Parathyroid adenoma (tissue), 2 donors: ENCODE results near the gene MATCAP1.

Experiments
- H2AFZ ChIP-seq: fragments of 300-600 bp; sonication (generic); one replicate; pipeline ENCODE4 v1.7.0; 2017; ENCODE audit warnings: antibody characterized with exemption, mild to moderate bottlenecking
- H3K27ac ChIP-seq: fragments of 300-600 bp; sonication (generic); one replicate; pipeline ENCODE4 v1.7.0; 2017
- H3K27me3 ChIP-seq: fragments of 300-600 bp; sonication (generic); one replicate; pipeline ENCODE4 v1.7.0; 2017; ENCODE audit warnings: low read length; ENCODE audit not compliant: control insufficient read depth, insufficient read depth
- H3K36me3 ChIP-seq: fragments of 300-600 bp; sonication (generic); one replicate; pipeline ENCODE4 v1.7.0; 2017; ENCODE audit warnings: low read length; ENCODE audit not compliant: control insufficient read depth, insufficient read depth
- H3K4me1 ChIP-seq: fragments of 300-600 bp; sonication (generic); one replicate; pipeline ENCODE4 v1.7.0; 2017; ENCODE audit warnings: control low read depth
- H3K4me2 ChIP-seq: fragments of 300-600 bp; sonication (generic); one replicate; pipeline ENCODE4 v1.7.0; 2017; ENCODE audit warnings: low read length
- H3K4me3 ChIP-seq: fragments of 300-600 bp; sonication (generic); one replicate; pipeline ENCODE4 v1.7.0; 2017; ENCODE audit warnings: low read depth, low read length
- H3K79me2 ChIP-seq: fragments of 300-600 bp; sonication (generic); one replicate; pipeline ENCODE4 v1.7.0; 2017; ENCODE audit warnings: control low read depth
- H3K9ac ChIP-seq: fragments of 300-600 bp; sonication (generic); one replicate; pipeline ENCODE4 v1.7.0; 2017; ENCODE audit warnings: mild to moderate bottlenecking
- H3K9me3 ChIP-seq: fragments of 300-600 bp; sonication (generic); one replicate; pipeline ENCODE4 v1.7.0; 2017; ENCODE audit warnings: low read length; ENCODE audit not compliant: control insufficient read depth
- TF ChIP-seq, protein P1 (sequence below): fragments of 300-600 bp; sonication (generic); IDR thresholded peaks from one replicate; pipeline ENCODE4 v1.7.0; 2017; ENCODE audit warnings: antibody characterized with exemption, mild to moderate bottlenecking
- donor health status: primary hyperparathyroidism.

Gene MATCAP1

DNA sequence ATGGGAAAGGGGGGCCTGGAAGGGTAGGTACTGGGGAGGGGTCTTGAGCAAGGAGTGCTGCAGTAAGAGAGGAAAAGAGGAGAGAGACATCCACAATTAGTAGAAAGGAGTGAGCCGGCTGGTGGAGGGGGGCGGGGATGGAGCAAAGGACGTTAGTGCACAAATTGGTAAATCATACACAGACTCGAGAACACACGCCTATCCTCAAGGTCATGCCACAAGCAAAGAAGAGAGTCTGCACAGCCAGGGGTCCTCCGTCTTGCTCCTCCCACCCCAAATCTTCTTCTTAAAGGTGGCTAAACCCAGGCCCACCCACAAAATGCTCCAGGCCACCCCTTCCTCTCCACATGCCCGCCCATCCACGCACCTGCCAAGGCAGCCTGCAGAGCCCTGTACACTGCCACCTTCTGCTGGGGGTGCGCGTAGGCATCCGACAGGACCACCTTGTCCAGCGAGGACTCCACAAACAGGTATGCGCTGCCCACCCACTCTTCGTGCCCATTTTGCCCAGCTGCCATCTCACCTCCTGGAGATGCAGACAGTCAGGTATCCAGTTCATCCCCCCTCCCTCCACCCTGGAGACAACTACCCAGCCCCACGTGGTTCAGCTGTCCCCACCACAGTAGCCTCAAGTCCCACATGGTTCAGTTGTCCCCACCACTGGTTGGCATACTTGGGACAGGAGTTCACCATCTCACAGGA lies 27.5 kb downstream of the MATCAP1 start:
- H3K9me3 ChIP-seq, result no peaks in the 10 kb centered on the region
- no peak overlapping the region for H3K4me2 ChIP-seq
- H3K27me3 ChIP-seq, result no peaks in the 10 kb centered on the region
- TF ChIP-seq, protein P1, sequence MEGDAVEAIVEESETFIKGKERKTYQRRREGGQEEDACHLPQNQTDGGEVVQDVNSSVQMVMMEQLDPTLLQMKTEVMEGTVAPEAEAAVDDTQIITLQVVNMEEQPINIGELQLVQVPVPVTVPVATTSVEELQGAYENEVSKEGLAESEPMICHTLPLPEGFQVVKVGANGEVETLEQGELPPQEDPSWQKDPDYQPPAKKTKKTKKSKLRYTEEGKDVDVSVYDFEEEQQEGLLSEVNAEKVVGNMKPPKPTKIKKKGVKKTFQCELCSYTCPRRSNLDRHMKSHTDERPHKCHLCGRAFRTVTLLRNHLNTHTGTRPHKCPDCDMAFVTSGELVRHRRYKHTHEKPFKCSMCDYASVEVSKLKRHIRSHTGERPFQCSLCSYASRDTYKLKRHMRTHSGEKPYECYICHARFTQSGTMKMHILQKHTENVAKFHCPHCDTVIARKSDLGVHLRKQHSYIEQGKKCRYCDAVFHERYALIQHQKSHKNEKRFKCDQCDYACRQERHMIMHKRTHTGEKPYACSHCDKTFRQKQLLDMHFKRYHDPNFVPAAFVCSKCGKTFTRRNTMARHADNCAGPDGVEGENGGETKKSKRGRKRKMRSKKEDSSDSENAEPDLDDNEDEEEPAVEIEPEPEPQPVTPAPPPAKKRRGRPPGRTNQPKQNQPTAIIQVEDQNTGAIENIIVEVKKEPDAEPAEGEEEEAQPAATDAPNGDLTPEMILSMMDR, result no peak
- no peaks in the 10 kb centered on the region for H3K36me3 ChIP-seq
- no peaks in the 10 kb centered on the region for H3K79me2 ChIP-seq
- no peak overlapping the region for H2AFZ ChIP-seq
- H3K9ac ChIP-seq, result no peak overlapping the region
- H3K4me1 ChIP-seq, result peaks cover 6% of the 10 kb centered on the region
- H3K4me3 ChIP-seq, result no peak overlapping the region
- H3K27ac ChIP-seq, result no peak overlapping the region

DNA sequence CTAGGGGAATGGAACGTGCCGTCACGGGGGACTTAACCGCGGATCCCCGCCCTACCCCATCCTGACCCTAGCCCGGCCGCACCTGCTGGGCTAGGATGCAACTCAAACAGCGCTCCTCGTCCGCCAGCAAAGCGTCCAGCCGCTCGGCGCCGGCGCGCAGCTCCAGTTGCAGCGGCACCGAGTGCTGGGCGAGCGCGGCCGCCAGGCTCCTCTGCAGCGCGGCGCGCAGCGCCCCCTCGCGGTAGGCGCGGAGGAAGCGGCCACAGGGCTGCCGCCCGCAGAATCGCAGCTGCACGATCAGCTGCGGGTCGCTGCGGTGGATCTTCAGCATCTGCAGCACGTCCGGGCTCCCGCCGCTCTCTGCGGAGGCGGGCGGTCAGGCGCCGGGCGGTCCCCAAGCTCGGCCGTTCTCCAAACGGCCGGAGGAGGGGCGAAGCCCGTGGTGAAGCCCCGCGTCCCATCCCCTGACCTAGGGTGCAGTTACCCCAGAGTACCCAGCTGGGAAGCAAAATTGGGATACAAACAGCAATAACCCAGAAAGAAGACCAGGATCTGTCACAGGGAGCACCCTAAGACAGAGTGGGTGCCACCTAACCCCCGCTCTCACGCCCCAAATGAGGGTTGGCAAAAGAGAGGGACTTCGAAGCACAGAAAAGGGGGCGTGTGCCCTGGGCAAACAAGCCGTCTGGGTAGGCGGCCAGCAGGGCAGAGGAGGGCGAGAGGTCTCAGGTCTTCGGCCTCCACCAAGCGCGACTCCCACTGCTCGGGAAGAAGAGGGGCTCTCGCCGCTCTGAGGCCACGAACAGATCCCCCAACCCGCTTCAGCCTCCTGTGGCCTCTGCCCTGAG lies 28.2 kb downstream of the MATCAP1 start:
- no peaks in the 10 kb centered on the region for H3K9me3 ChIP-seq
- H3K36me3 ChIP-seq, result no peaks in the 10 kb centered on the region
- H3K27me3 ChIP-seq, result no peaks in the 10 kb centered on the region
- TF ChIP-seq, protein P1, result peak; percentile 97
- H3K27ac ChIP-seq, result no peak overlapping the region
- peak overlapping the region; percentile 69 for H3K4me2 ChIP-seq
- H3K4me3 ChIP-seq, result no peak overlapping the region
- peaks cover 8% of the 10 kb centered on the region for H3K4me1 ChIP-seq
- no peaks in the 10 kb centered on the region for H3K79me2 ChIP-seq
- no peak overlapping the region for H3K9ac ChIP-seq
- H2AFZ ChIP-seq, result peak overlapping the region; percentile 64

DNA sequence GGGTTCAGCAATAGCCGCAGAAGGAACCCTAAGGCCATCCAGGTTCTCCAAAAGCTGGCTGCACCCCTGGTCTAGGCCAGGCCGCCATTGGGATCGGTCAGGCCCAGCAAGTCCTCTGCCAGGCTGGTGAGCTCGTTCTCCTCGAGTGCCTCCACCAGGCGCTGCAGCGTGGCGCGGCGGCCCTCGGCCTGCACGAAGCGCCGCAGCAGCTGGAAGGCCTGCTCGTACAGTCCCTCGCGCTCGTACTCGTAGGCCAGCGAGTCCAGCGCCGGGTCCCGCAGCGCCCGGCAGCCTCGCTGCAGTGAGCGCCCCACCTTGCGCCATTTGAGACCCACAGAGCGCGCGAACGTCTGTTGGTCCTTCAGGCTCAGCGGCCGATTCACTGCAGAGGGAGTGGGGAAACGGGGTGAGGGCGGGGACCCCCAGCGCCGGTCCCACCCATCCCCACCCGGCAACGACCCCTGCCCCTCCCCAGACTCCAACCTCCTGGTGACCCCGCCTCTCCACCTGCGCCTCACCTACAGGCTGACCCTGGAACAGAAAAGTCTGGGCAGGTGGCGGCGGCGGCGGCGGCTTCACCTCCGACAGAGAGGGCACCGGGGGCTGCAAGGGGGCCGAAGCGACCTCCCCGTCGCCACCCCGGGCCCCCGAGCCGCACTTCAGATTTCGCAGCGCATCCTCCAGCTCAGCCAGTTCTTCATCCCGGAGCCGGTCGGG lies 29.0 kb downstream of the MATCAP1 start:
- peaks cover 8% of the 10 kb centered on the region for H3K4me1 ChIP-seq
- peak overlapping the region; percentile 69 for H3K4me2 ChIP-seq
- H2AFZ ChIP-seq, result peak overlapping the region; percentile 64
- H3K27ac ChIP-seq, result no peak overlapping the region
- no peaks in the 10 kb centered on the region for H3K9me3 ChIP-seq
- H3K9ac ChIP-seq, result no peak overlapping the region
- H3K36me3 ChIP-seq, result no peaks in the 10 kb centered on the region
- TF ChIP-seq, protein P1, result no peak
- H3K79me2 ChIP-seq, result no peaks in the 10 kb centered on the region
- H3K4me3 ChIP-seq, result no peak overlapping the region
- H3K27me3 ChIP-seq, result no peaks in the 10 kb centered on the region

DNA sequence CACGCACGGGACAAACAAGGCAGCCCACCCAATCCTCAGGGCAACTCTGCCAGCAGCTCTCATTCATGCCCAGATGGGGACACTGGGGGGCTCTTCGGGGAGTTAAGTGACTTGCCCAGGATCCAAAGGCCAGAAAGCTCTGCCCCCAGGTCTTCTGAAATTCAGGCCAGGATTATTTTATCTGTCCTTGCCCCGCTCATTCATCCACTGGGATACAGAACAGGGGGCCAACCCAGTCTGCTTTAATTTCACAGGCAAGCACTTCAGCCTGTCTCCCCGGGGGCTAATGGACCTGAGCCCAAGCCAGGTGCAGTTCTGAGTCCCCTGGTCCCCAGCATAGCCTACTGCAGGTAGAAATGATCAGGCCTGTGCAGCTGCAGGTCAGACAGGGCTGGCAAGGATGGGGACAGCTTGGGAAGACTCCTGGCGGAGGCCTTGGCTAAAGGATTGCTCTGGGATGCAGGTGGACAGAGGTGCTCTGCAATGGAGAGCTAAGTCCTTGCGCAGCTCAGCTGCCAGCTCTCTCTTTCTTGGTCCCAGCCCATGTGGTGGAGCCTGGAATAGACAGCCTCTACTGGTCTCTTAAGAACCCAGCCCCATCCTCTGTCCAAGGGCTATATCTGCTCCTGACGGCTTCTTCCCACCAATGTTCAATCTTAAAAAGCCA lies 32.2 kb downstream of the MATCAP1 start:
- Histone ChIP-seq H3K4me1 (peaks cover 8% of the 10 kb centered on the region), H3K4me2 (peak overlapping the region; percentile 93), H3K9ac (no peak overlapping the region), H3K79me2 (no peaks in the 10 kb centered on the region), H3K27me3 (no peaks in the 10 kb centered on the region), H3K36me3 (no peaks in the 10 kb centered on the region), H3K9me3 (no peaks in the 10 kb centered on the region), H2AFZ (peak overlapping the region; percentile 93), H3K4me3 (peak overlapping the region; percentile 65), H3K27ac (peak overlapping the region; percentile 72)
- TF ChIP-seq, protein P1, result no peak
